CD4-positive, CD25-positive, alpha-beta regulatory T cell (primary cell): ENCODE results near the gene ENOSF1. TPM values are rescaled to one million over a fixed set of nuclear protein-coding genes. Genes with fewer than 3 reads are reported as not detected.

ENCODE experiments used
- ATAC-seq, 2 donors: fragments of 150-1000 bp; cut with Tn5 transposase; one replicate each; pipeline ENCODE4 v1.10.0; 2021; ENCODE audit warnings: low read depth in 2 of 2, moderate number of reproducible peaks in 2 of 2, moderate library complexity in 1 of 2
- DNase-seq, 3 donors: peaks; one replicate each; pipeline versions ENCODE4 v3.0.0 to v3.0.0-alpha.2; 2012 to 2022; ENCODE audit warnings: mixed read lengths in 1 of 3
- H3K27ac ChIP-seq: one replicate; pipeline ENCODE4 v1.7.0; 2013; ENCODE audit warnings: mild to moderate bottlenecking, low read length; ENCODE audit not compliant: insufficient read depth, poor library complexity, severe bottlenecking
- H3K27me3 ChIP-seq: one replicate; pipeline ENCODE4 v1.7.0; 2013; ENCODE audit warnings: low read length; ENCODE audit not compliant: control insufficient read depth, insufficient read depth
- H3K36me3 ChIP-seq: one replicate; pipeline ENCODE4 v1.7.0; 2013; ENCODE audit warnings: mild to moderate bottlenecking, low read length, moderate library complexity; ENCODE audit not compliant: control insufficient read depth, insufficient read depth
- H3K4me1 ChIP-seq: 2 replicates; pipeline ENCODE4 v1.7.0; 2013; ENCODE audit warnings: mild to moderate bottlenecking, low read length; ENCODE audit not compliant: insufficient read depth, control insufficient read depth, poor library complexity, severe bottlenecking
- H3K4me3 ChIP-seq: one replicate; pipeline ENCODE4 v1.7.0; 2013; ENCODE audit warnings: low read depth, mild to moderate bottlenecking, low read length, moderate library complexity
- H3K9me3 ChIP-seq, 2 experiments: 1 replicate in 1 of 2; 2 replicates in 1 of 2; pipeline ENCODE4 v1.7.0; 2013; ENCODE audit warnings: low read length in 2 of 2, mild to moderate bottlenecking in 1 of 2, moderate library complexity in 1 of 2; ENCODE audit not compliant: control insufficient read depth in 2 of 2
- H3K27ac Mint-ChIP-seq, 3 donors: one replicate each; pipeline ENCODE4 v1.8.0; 2020 to 2022; ENCODE audit warnings: mild to moderate bottlenecking in 3 of 3, mixed read lengths in 3 of 3, moderate library complexity in 2 of 3
- H3K27me3 Mint-ChIP-seq: one replicate; pipeline ENCODE4 v1.8.0; 2022; ENCODE audit warnings: mild to moderate bottlenecking, mixed read lengths
- H3K36me3 Mint-ChIP-seq: one replicate; pipeline ENCODE4 v1.8.0; 2020; ENCODE audit warnings: mixed read lengths
- H3K4me1 Mint-ChIP-seq, 4 donors: one replicate each; pipeline ENCODE4 v1.8.0; 2020 to 2022; ENCODE audit warnings: mixed read lengths in 4 of 4, mild to moderate bottlenecking in 1 of 4
- H3K4me3 Mint-ChIP-seq, 4 donors: one replicate each; pipeline ENCODE4 v1.8.0; 2020 to 2022; ENCODE audit warnings: mild to moderate bottlenecking in 4 of 4, mixed read lengths in 4 of 4, moderate library complexity in 3 of 4
- H3K9me3 Mint-ChIP-seq, 7 donors: one replicate each; pipeline ENCODE4 v1.8.0; 2020 to 2022; ENCODE audit warnings: mixed read lengths in 7 of 7, mild to moderate bottlenecking in 3 of 7, moderate library complexity in 2 of 7
- polyA plus RNA-seq, 4 donors: library from polyadenylated mRNA; unstranded; fragments of 300-500 nt; fragmentation: Illumina TruSeq; gene quantifications; one replicate each; pipeline ENCODE4 v1.2.3, GENCODE V29; 2021
- total RNA-seq: library from RNA; stranded (reverse); gene quantifications from one replicate; pipeline ENCODE4 v1.2.3, GENCODE V29; 2022

The ENOSF1 gene
- total and polyA plus RNA-seq, 5 donors from 2014 or later: 6.1 to 58.4 (median 9.8) TPM

GRCh38 chr18:677951-678381 lies 34.5 kb downstream of the ENOSF1 start:
- H3K36me3 Mint-ChIP-seq: peaks cover 38% of the 10 kb centered on the region
- ATAC-seq (no peak), DNase-seq (no peak)
- H3K4me1 ChIP-seq: peaks cover 12% of the 10 kb centered on the region
- H3K27me3 ChIP-seq: no peaks in the 10 kb centered on the region
- no peaks in the 10 kb centered on the region for H3K27me3 Mint-ChIP-seq
- peak overlapping the region in 1 of 3 donors; percentile 18 for H3K27ac Mint-ChIP-seq
- H3K36me3 ChIP-seq: peaks cover 49% of the 10 kb centered on the region
- H3K4me3 Mint-ChIP-seq: no peak overlapping the region
- H3K4me1 Mint-ChIP-seq: peaks cover 11 to 25% (median 15%) of the 10 kb centered on the region in 4 donors
- no peak overlapping the region for H3K27ac ChIP-seq
- H3K9me3 ChIP-seq: no peaks in the 10 kb centered on the region
- no peaks in the 10 kb centered on the region for H3K9me3 Mint-ChIP-seq
- no peak overlapping the region for H3K4me3 ChIP-seq

GRCh38 chr18:677145-677544 lies 35.3 kb downstream of the ENOSF1 start:
- no peak overlapping the region for H3K27ac ChIP-seq
- no peak overlapping the region for H3K4me3 ChIP-seq
- H3K36me3 ChIP-seq: peaks cover 49% of the 10 kb centered on the region
- DNase-seq: no peak
- Mint-ChIP-seq H3K27me3 (no peaks in the 10 kb centered on the region), H3K27ac (peak overlapping the region in 1 of 3 donors; percentile 19), H3K4me1 (peaks cover 8 to 18% (median 10%) of the 10 kb centered on the region in 4 donors), H3K4me3 (no peak overlapping the region), H3K9me3 (no peaks in the 10 kb centered on the region), H3K36me3 (peaks cover 44% of the 10 kb centered on the region)
- peaks cover 9% of the 10 kb centered on the region for H3K4me1 ChIP-seq
- no peaks in the 10 kb centered on the region for H3K9me3 ChIP-seq
- ATAC-seq: no peak
- H3K27me3 ChIP-seq: no peaks in the 10 kb centered on the region

DNA sequence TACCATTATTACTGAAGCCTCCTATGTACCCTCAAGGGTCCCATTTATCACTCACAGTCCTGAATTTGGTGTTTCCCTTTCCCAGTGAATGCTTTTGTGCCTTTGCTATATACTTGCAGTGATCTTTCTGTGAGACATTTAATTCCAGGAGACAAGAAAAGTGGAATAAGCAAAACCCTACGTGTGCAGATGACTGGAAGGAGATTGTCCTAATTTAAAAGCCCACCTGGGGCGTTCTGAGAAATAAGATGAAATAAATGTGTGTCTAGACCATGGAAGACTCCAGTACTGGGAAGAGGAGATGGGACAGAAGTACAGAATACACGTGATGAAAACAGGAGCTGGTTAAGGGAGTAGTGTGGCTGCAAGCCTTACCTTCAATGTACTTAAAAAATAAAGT lies 35.7 kb downstream of the ENOSF1 start:
- Mint-ChIP-seq H3K4me3 (no peak overlapping the region), H3K27me3 (no peaks in the 10 kb centered on the region), H3K27ac (peak overlapping the region in 1 of 3 donors; percentile 19), H3K9me3 (no peaks in the 10 kb centered on the region), H3K36me3 (peaks cover 43% of the 10 kb centered on the region), H3K4me1 (peaks cover 4 to 14% (median 6%) of the 10 kb centered on the region in 4 donors)
- H3K27me3 ChIP-seq: no peaks in the 10 kb centered on the region
- DNase-seq (no peak), ATAC-seq (no peak)
- H3K36me3 ChIP-seq: peaks cover 50% of the 10 kb centered on the region
- H3K27ac ChIP-seq: no peak overlapping the region
- no peak overlapping the region for H3K4me3 ChIP-seq
- H3K9me3 ChIP-seq: no peaks in the 10 kb centered on the region
- H3K4me1 ChIP-seq: peaks cover 5% of the 10 kb centered on the region

DNA sequence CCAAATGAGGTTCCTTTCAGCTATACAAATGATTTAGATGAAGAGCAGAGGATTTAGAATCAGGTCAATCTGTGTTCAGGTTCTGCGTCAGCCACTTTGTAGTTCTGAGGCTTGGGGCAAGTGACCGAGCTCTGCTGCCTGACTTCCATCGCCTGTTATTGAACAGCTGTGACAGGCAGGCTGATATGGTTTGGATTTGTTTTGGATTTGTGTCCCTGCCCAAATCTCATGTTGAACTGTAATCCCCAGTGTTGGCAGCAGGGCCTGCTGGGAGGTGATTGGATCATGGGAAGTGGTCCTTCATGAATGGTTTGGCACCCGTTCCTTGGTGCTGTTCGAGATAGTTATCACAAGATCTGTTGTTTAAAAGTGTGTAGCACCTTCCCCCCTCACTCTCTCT lies 36.4 kb downstream of the ENOSF1 start:
- DNase-seq: no peak
- no peak overlapping the region for H3K27ac ChIP-seq
- H3K36me3 ChIP-seq: peaks cover 50% of the 10 kb centered on the region
- no peaks in the 10 kb centered on the region for H3K4me1 ChIP-seq
- ATAC-seq: no peak
- no peaks in the 10 kb centered on the region for H3K9me3 ChIP-seq
- peaks cover 45% of the 10 kb centered on the region for H3K36me3 Mint-ChIP-seq
- no peaks in the 10 kb centered on the region for H3K27me3 Mint-ChIP-seq
- no peaks in the 10 kb centered on the region for H3K27me3 ChIP-seq
- peak overlapping the region in 2 of 3 donors; percentile 17 to 37 for H3K27ac Mint-ChIP-seq
- no peak overlapping the region for H3K4me3 ChIP-seq
- no peak overlapping the region for H3K4me3 Mint-ChIP-seq
- peaks cover 0 to 12% (median 4%) of the 10 kb centered on the region in 4 donors for H3K4me1 Mint-ChIP-seq
- no peaks in the 10 kb centered on the region for H3K9me3 Mint-ChIP-seq

DNA sequence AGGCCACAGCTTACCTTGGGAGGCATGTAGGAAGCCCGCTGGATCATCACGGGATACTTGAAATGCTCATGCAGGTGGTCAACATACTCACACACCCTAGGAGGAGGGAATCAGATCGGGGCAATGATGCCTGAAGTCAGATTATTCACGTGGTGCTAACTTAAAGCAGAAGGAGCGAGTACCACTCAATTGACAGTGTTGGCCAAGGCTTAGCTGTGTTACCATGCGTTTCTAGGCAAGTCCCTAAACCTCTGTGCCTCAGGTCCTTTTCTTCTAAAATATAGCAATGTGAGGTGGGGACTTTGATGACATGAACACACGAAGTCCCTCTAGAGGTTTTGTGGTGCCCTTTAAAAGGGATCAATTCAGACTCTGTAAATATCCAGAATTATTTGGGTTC lies 37.1 kb downstream of the ENOSF1 start:
- H3K27me3 ChIP-seq: no peaks in the 10 kb centered on the region
- no peak overlapping the region for H3K4me3 Mint-ChIP-seq
- peak overlapping the region in 1 of 3 donors; percentile 47 for H3K27ac Mint-ChIP-seq
- peaks cover 57% of the 10 kb centered on the region for H3K36me3 ChIP-seq
- no peak overlapping the region for H3K4me3 ChIP-seq
- peaks cover 50% of the 10 kb centered on the region for H3K36me3 Mint-ChIP-seq
- DNase-seq: no peak
- H3K9me3 Mint-ChIP-seq: no peaks in the 10 kb centered on the region
- no peaks in the 10 kb centered on the region for H3K9me3 ChIP-seq
- no peak overlapping the region for H3K27ac ChIP-seq
- no peaks in the 10 kb centered on the region for H3K27me3 Mint-ChIP-seq
- H3K4me1 ChIP-seq: no peaks in the 10 kb centered on the region
- H3K4me1 Mint-ChIP-seq: peaks cover 0 to 11% (median 4%) of the 10 kb centered on the region in 4 donors
- no peak for ATAC-seq

- Mint-ChIP-seq H3K36me3 (peaks cover 50% of the 10 kb centered on the region), H3K4me3 (no peak overlapping the region), H3K27me3 (no peaks in the 10 kb centered on the region), H3K9me3 (no peaks in the 10 kb centered on the region), H3K27ac (no peak overlapping the region), H3K4me1 (peaks cover 0 to 4% (median 1%) of the 10 kb centered on the region in 4 donors)
- no peak overlapping the region for H3K27ac ChIP-seq
- DNase-seq (no peak), ATAC-seq (no peak)
- no peaks in the 10 kb centered on the region for H3K27me3 ChIP-seq
- no peak overlapping the region for H3K4me3 ChIP-seq
- H3K9me3 ChIP-seq: no peaks in the 10 kb centered on the region
- H3K4me1 ChIP-seq: no peaks in the 10 kb centered on the region
- H3K36me3 ChIP-seq: peaks cover 55% of the 10 kb centered on the region
These were observed 38.7 kb downstream of the ENOSF1 start for GRCh38 chr18:673769-674168.

DNA sequence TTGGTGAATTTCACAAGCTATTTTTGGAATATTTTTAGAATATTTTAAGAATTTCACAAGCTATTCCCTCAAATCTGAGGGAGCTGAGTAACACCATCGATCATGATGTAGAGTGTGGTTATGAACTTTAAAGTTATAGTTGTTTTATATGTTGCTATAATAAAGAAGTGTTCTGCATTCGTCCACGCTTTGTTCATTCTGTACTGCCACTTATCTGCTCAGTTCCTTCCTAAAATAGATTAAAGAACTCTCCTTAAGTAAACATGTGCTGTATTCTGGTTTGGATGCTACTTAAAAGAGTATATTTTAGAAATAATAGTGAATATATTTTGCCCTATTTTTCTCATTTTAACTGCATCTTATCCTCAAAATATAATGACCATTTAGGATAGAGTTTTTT lies 39.1 kb downstream of the ENOSF1 start:
- peaks cover 54% of the 10 kb centered on the region for H3K36me3 Mint-ChIP-seq
- H3K36me3 ChIP-seq: peaks cover 52% of the 10 kb centered on the region
- no peaks in the 10 kb centered on the region for H3K4me1 ChIP-seq
- no peak overlapping the region for H3K27ac Mint-ChIP-seq
- no peaks in the 10 kb centered on the region for H3K9me3 ChIP-seq
- H3K4me1 Mint-ChIP-seq: peaks cover 0 to 4% (median 4%) of the 10 kb centered on the region in 4 donors
- no peak overlapping the region for H3K27ac ChIP-seq
- no peak overlapping the region for H3K4me3 Mint-ChIP-seq
- no peaks in the 10 kb centered on the region for H3K27me3 Mint-ChIP-seq
- DNase-seq (no peak), ATAC-seq (no peak)
- H3K27me3 ChIP-seq: no peaks in the 10 kb centered on the region
- no peak overlapping the region for H3K4me3 ChIP-seq
- no peaks in the 10 kb centered on the region for H3K9me3 Mint-ChIP-seq

DNA sequence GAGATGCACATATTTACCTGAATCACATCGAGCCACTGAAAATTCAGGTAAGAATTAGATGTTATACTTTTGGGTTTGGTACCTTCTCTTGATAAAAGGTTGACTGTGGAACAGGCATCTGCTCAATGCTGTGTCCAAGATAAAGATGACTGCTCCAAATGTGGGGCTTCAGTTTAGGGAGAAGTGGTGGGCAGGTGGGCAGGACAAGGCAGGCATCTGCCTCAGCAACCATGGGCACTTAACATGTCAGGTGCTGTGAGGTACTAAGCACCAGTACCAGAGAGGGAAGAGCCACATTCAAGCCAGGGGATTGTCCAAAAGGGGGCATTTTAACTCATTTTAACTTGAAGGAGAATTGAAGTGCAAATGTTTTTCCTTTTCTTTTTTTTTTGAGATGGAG lies 41.0 kb downstream of the ENOSF1 start:
- Mint-ChIP-seq H3K4me3 (no peak overlapping the region), H3K36me3 (peaks cover 42% of the 10 kb centered on the region), H3K9me3 (peaks cover 0 to 4% (median 0%) of the 10 kb centered on the region in 7 donors), H3K4me1 (peaks cover 0 to 5% (median 3%) of the 10 kb centered on the region in 4 donors), H3K27me3 (no peaks in the 10 kb centered on the region), H3K27ac (no peak overlapping the region)
- H3K4me3 ChIP-seq: no peak overlapping the region
- H3K27me3 ChIP-seq: no peaks in the 10 kb centered on the region
- DNase-seq (no peak), ATAC-seq (no peak)
- H3K27ac ChIP-seq: no peak overlapping the region
- H3K4me1 ChIP-seq: no peaks in the 10 kb centered on the region
- H3K36me3 ChIP-seq: peaks cover 44% of the 10 kb centered on the region
- H3K9me3 ChIP-seq: no peaks in the 10 kb centered on the region
